HG03095 (cell line): ENCODE data around the gene ZNF576.
"Not testable (repeated sequence)": the region's sequence is repeated elsewhere in the genome, so short reads cannot be mapped to it uniquely, and the experiment has no call there.

Experiments used
- ATAC-seq: cut with Tn5 transposase; IDR thresholded peaks from one replicate; pipeline ENCODE4 v1.9.1; 2021; ENCODE audit warnings: moderate library complexity; ENCODE audit not compliant: unreplicated experiment

ZNF576 gene

GRCh38 chr19:43574424-43575155, 21.8 kb upstream of the ZNF576 start:
- no peak for ATAC-seq

DNA sequence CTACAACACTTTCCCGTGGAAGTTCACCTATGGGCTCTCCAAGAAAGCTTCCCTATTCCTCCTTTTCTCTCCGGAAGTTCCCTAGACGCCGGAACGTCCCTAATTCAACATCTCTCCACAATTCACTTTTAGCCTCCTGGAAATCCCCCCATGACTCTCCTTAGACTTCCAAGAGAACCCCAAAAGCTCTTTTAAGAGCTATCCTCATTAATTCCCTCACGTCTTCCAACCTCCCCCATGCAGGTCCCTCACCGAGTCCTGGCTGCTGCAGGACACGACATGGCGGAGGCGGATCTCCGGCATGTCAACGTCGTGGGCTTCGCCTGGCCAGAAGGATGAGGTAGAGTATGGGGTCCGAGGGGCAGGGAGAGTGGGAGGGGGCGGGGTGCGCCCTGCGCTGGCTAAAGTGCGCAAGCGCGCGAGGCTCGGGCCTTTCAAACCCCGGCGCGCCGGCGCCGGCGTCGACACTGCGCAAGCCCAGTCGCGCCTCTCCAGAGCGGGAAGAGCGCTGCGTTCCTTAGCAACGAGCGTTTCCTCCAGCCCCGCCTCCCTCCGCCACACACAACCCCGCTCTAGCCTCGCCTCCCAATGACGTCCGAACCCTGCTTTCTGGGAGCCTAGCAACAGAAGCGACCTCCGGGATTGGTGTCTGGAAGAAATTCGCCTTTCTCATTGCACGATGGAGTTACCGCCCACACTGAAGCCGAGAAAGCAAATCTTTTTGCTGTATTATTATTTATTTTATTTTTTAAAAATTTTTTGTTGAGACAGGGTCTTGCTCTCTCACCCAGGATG, 21.0 kb upstream of the ZNF576 start, which contains the start of the genes PINLYP and XRCC1:
Gene PINLYP, plus strand, starts transcription at position 646 of the 795 bp plus-strand sequence. CDS start 1,391 bp downstream, outside the sequence.
Gene XRCC1, minus strand, starts transcription at position 372 of the 795 bp plus-strand sequence. Its CDS starts 69 bp downstream, at position 303.
- ATAC-seq: peak; percentile 89

GRCh38 chr19:43575955-43576878, 20.2 kb upstream of the ZNF576 start:
- ATAC-seq: no peak

GRCh38 chr19:43578787-43579186, 17.6 kb upstream of the ZNF576 start:
- no peak for ATAC-seq

DNA sequence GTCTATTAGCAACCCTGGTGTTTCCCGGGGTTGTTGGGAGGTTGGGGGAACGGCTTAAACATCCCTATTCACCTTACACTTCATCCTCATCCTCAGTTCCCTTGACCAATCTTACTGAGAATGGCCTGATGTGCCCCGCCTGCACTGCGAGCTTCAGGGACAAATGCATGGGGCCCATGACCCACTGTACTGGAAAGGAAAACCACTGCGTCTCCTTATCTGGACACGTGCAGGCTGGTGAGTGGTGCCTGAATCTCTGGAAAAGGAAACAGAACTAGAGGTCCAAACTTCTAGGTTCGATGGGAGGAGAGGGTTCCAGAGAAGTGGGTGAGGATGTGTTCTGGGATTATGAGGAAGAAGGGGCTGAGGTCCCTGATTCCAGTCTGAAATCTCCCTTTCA, 14.9 kb upstream of the ZNF576 start:
- no peak for ATAC-seq

GRCh38 chr19:43582495-43582894, 13.9 kb upstream of the ZNF576 start:
- no peak for ATAC-seq

- no peak for ATAC-seq
These were observed 11.9 kb upstream of the ZNF576 start for GRCh38 chr19:43584484-43584883.

DNA sequence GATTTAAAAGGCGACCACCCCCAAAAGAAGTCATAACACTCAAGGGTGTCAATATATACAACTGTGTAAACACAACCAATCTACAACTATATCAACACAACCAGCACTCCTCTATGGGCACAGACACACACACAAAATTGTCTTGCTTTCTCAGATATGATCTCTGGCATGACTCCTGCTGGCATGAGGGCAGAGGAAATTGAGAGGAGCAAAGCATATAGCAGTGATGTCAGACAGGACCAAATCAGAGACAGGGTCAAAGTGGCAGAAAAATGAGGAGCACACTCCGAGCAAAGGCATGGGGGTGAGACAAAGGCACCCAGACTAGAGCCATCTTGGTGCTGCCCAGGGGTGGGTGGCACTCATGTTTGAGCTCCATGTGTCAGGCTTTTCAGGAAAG, 10.0 kb upstream of the ZNF576 start:
- no peak for ATAC-seq

DNA sequence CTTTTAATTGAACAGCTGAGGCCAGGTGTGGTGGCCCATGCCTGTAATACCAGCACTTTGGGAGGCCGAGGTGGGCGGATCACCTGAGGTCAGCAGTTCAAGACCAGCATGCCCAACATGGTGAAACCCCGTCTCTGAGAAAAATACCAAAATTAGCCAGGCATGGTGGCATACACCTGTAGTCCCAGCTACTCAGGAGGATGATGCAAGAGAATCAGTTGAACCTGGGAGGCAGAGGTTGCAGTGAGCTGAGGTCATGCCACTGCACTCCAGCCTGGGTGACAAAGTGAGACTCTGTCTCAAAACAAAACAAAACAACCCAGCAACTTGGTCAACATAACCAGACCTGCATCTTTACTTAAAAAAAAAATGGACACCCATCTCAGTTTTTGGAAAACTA, 9.4 kb upstream of the ZNF576 start:
- ATAC-seq: not testable (repeated sequence)

DNA sequence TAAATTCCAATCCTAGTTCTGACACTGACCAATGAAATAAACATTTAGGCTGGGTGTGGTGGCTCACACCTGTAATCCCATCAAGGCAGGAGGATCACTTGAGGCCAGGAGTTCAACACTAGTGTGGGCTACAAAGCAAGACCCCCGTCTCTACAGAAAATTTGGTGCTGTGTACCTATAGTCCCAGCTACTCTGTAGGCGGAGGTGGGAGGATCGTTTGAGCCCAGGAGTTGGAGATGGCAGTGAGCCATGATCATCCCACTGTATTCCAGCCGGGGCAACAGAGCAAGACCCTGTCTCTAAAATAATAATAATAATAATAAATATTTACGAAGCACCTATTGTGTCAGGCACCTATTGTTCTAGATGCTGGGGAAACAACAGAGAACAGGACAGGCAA, 7.1 kb upstream of the ZNF576 start:
- no peak for ATAC-seq

DNA sequence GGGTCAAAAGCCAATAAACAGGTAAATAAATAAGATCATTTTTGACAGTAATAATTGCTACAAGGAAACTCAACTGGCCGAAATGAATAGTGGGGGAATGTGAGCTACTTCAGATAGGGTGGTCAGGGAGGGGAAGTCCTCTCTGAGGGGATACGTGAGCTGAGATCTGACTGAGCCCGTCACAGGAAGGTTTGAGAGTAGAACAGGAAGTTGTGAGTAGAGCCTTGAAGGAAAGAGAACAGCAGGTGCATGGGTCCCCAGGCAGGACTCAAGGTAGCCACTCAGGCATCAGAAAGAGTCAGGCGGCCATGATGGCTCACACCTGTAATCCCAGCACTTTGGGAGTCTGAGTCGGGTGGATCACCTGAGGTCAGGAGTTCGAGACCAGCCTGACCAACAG, 6.7 kb upstream of the ZNF576 start:
- ATAC-seq: no peak

- no peak for ATAC-seq
These were observed 4.3 kb upstream of the ZNF576 start for GRCh38 chr19:43591904-43592772.

DNA sequence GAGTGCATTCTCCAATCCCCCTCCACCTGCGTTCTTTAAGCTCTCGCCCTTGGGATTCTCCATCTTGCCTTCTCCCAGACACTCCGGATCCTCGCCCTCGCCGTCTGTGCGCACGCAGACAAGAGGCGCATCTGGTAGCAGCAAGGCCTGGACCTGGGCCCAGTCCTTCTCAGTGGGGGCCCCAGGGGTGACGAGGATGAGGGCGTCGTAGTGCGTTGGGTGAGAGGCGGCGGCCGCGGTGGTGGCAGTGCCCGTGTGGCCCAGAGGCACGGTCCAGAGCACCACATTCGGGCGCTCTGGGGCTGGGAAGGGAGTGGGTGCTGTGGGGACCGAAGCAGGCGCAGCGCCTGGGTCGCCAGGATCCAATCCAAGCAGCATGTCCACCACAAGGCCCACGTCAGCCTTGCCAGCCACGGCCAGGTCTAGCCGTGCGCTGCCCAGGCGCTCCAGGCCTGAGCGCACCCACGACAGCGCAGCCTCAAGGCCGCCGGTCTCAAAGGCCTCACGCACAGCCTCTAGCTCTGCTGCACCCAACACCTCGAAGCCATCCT, 3.5 kb upstream of the ZNF576 start:
- ATAC-seq: no peak

GRCh38 chr19:43594081-43594697, 2.2 kb upstream of the ZNF576 start:
- no peak for ATAC-seq

DNA sequence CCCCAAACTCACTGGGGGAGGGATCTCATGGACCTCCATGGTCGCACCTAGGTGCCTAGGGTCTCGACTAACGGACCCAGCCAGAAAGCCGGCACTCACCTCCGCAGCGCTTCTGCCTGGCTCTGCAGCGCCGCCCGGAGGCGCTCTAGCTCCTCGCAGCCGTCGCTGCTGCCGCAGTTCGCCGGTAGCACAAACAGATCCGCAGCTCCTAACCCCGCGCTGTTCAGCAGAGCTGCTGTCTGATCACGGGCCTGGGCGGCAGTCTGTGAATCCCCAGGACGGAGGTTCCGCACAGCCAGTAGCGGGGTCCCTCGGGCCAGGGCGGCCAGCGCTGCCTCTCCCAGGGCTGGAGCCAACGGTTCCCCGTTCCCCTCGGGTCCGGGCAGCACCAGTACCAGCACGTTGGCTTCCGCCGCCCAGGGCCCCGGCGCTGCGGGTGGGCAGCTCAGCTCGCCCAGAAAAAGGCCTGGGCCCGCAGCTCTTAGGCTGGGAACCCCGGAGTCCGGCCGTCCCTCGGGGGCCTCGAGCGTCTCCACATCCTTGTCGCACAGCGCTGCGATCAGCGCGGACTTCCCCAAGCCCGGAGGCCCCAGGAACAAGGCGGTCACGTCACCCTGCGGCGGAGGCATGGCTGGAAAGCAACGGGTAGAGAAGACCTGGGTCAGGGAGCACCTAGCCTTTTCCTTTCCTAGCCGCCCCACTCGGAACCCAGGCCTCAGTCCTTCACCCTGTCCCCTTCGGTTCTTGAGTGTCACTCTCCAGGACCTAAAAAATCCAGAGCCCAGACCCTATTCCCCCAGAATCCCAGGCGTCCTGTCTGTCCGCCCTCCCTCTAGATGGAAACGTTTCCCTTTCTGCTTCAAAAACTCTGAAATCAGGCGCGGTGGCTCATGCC, 1.4 kb upstream of the ZNF576 start:
- ATAC-seq: no peak

DNA sequence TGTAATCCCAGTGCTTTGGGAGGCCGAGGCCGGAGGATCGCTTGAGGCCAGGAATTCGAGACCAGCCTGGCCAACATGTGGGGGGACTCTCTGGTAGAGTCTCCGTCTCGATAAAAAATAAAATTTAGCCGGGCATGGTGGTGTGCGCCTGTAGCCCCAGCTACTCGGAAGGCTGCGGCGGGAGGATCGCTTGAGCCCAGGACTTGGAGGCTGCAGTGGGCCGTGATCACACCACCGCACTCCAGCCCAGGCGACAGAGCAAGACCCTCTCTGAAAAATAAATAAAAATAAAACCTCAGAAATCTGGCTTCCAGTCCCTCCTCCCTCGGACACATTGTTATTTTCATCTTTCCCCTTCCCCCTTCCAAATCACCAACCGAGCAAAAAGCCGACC, 793 bp upstream of the ZNF576 start:
- no peak for ATAC-seq

GRCh38 chr19:43596842-43597461, 557 bp downstream of the ZNF576 start:
- ATAC-seq: no peak

DNA sequence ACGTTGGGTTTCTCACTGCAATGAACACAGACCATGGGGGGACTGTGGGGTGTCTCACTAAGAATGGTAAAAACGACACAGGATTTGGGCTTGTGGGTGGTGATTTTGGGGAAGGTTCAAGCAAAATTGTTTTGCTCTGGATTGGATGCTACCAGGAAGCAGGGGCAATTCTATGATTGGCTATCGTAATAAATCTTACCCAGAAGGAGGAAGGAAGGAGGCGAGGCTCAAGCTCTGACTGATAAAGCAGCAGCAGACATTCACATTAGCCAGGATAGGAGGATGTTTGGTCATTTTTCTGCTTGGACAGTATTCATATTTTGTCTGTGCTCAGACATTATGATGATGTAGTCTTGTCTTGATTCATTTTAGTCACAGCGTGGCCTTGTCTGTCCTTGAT, 1.5 kb downstream of the ZNF576 start:
- ATAC-seq: no peak
